ENCODE results near the gene GPR15LG. TPM values are rescaled to one million over a fixed set of nuclear protein-coding genes. Genes with fewer than 3 reads are reported as not detected.
"Not testable (repeated sequence)": the region's sequence is repeated elsewhere in the genome, so short reads cannot be mapped to it uniquely, and the experiment has no call there.

GPR15LG gene
- total and polyA plus RNA-seq, 4 donors, result not detected

DNA sequence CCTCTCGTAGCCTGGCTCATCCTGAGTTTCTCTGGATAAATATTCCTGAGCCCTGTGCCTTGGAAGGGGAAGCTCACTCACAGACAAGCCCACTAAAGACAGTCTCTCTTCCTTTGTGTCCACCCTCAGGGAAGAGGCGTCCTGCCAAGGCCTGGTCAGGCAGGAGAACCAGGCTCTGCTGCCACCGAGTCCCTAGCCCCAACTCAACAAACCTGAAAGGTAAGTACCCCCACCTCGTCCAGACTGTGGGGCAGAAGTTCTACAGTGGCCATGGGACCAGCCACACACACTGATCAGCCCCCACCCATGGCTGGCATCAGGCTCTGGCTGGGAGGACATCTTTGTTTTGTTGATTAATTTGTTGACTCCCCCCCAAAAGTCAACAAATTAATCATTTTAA is 2.8 kb downstream of the GPR15LG start:
- Histone ChIP-seq H3K27me3 (ENCODE audit: control insufficient read depth, insufficient read depth, low read length) (no peaks in the 10 kb centered on the region), H3K27ac (ENCODE audit: low read depth, low read length) (no peak overlapping the region), H3K36me3 (ENCODE audit: control insufficient read depth, insufficient read depth, low read length) (no peaks in the 10 kb centered on the region), H3K4me3 (ENCODE audit: low read depth, low read length) (no peak overlapping the region), H3K4me1 (ENCODE audit: control insufficient read depth, insufficient read depth, low read length) (peaks cover 24% of the 10 kb centered on the region), H3K9me3 (ENCODE audit: control insufficient read depth, insufficient read depth, low read length) (no peaks in the 10 kb centered on the region)
- WGBS (ENCODE audit: insufficient coverage), result 87% methylated on average over 3 of the region's 4 CpGs
- no peak for DNase-seq (ENCODE audit: low read depth in 4 of 6, low spot score in 6 of 6)

DNA sequence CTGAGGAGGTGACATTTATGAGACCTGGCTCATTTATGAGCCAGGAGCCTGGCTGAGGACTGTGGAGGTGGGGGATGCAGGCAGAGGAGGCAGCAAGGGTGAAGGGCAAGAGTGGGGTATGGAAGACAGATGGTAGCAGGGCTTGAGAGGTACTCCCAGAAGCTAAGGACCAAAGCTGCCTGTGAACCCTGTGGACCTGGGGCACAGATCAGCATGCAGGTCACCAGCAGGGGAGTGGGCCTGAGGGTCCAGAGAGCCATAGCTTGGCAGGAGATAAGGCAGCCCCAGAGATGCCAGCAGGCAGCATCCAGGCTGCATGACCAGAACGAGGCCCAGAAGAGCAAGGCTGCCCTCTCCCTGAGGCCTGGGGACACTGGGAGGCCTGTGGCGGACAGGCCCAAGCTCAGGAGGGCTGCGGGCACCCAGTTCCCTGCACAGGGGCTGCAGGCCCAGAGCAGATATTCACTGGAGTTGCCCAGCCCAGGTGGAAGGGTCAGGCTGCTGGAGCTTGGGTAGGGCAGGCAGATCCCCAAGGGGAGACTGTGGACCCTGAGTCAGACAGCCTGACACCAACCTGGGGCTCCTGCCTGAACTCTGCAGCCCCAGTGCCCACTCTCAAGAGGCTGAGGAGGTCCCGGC is 3.4 kb downstream of the GPR15LG start:
- no peak for DNase-seq (ENCODE audit: low read depth in 4 of 6, low spot score in 6 of 6)
- H3K27ac ChIP-seq (ENCODE audit: low read depth, low read length), result no peak overlapping the region
- no peaks in the 10 kb centered on the region for H3K27me3 ChIP-seq (ENCODE audit: control insufficient read depth, insufficient read depth, low read length)
- H3K36me3 ChIP-seq (ENCODE audit: control insufficient read depth, insufficient read depth, low read length), result no peaks in the 10 kb centered on the region
- no peaks in the 10 kb centered on the region for H3K9me3 ChIP-seq (ENCODE audit: control insufficient read depth, insufficient read depth, low read length)
- no peak overlapping the region for H3K4me3 ChIP-seq (ENCODE audit: low read depth, low read length)
- H3K4me1 ChIP-seq (ENCODE audit: control insufficient read depth, insufficient read depth, low read length), result peaks cover 21% of the 10 kb centered on the region
- WGBS (ENCODE audit: insufficient coverage), result 94% methylated on average over 3 of the region's 4 CpGs

- no peak overlapping the region for H3K4me3 ChIP-seq (ENCODE audit: low read depth, low read length)
- DNase-seq (ENCODE audit: low read depth in 4 of 6, low spot score in 6 of 6), result peak in 1 of 6 donors; percentile 29
- H3K4me1 ChIP-seq (ENCODE audit: control insufficient read depth, insufficient read depth, low read length), result peaks cover 21% of the 10 kb centered on the region
- H3K9me3 ChIP-seq (ENCODE audit: control insufficient read depth, insufficient read depth, low read length), result no peaks in the 10 kb centered on the region
- H3K36me3 ChIP-seq (ENCODE audit: control insufficient read depth, insufficient read depth, low read length), result no peaks in the 10 kb centered on the region
- 83% methylated on average over 4 of the region's 8 CpGs for WGBS (ENCODE audit: insufficient coverage)
- no peak overlapping the region for H3K27ac ChIP-seq (ENCODE audit: low read depth, low read length)
- H3K27me3 ChIP-seq (ENCODE audit: control insufficient read depth, insufficient read depth, low read length), result no peaks in the 10 kb centered on the region
These were observed 4.0 kb downstream of the GPR15LG start for GRCh38 chr10:84177541-84178141.

DNA sequence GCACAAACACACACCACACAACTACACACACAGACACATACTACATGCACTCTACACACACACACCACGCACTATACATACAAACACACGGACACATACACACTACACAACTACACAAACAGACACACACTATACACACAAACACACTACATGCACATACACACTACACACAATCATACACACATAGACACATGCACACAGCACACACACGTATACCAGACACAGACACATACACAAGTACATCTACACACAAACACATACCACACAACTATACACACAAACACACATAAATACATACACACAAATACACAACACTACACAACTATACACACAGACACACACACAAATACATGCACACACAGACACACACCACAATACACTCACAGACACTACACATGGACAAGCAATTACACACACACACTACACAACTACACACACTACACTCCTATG is 4.6 kb downstream of the GPR15LG start:
- no peak overlapping the region for H3K4me3 ChIP-seq (ENCODE audit: low read depth, low read length)
- peaks cover 21% of the 10 kb centered on the region for H3K4me1 ChIP-seq (ENCODE audit: control insufficient read depth, insufficient read depth, low read length)
- no peaks in the 10 kb centered on the region for H3K9me3 ChIP-seq (ENCODE audit: control insufficient read depth, insufficient read depth, low read length)
- 94% methylated on average over 3 of the region's 3 CpGs for WGBS (ENCODE audit: insufficient coverage)
- no peaks in the 10 kb centered on the region for H3K36me3 ChIP-seq (ENCODE audit: control insufficient read depth, insufficient read depth, low read length)
- H3K27ac ChIP-seq (ENCODE audit: low read depth, low read length), result no peak overlapping the region
- H3K27me3 ChIP-seq (ENCODE audit: control insufficient read depth, insufficient read depth, low read length), result no peaks in the 10 kb centered on the region
- no peak for DNase-seq (ENCODE audit: low read depth in 4 of 6, low spot score in 6 of 6)

DNA sequence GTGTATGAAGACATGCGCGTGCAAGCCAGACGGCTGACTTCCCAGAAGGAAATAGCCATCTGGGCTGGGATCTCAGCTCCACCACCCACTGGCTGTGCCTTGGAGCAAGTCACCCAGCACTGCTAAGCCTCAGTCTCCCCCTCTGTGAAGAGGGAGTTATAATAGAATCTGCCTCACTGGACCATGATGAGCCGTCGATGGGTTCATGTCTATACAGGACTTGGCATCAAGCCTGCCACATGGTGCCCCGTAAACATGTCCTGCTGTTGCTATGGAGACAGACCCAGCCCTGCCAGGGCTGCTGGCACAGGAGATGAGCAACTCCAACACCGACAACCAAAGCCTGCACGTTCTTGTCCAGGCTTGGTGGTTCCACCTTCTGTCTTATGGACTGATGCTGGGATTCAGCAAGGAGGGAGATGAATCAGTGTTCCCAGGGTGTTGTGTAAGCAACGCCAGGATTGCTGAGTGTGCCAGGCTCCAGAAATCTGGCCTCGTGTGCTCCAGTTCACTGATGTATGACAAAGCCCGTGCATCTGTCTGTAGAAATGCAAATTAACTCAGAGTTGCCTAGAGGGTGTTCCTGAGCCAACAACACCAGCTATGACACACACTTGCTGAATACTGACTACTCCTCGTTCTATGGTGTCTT is 5.6 kb downstream of the GPR15LG start:
- peak; percentile 29 to 91 (median 52) for DNase-seq (ENCODE audit: low read depth in 4 of 6, low spot score in 6 of 6)
- Histone ChIP-seq H3K4me1 (ENCODE audit: control insufficient read depth, insufficient read depth, low read length) (peaks cover 21% of the 10 kb centered on the region), H3K9me3 (ENCODE audit: control insufficient read depth, insufficient read depth, low read length) (no peaks in the 10 kb centered on the region), H3K4me3 (ENCODE audit: low read depth, low read length) (no peak overlapping the region), H3K27ac (ENCODE audit: low read depth, low read length) (no peak overlapping the region), H3K27me3 (ENCODE audit: control insufficient read depth, insufficient read depth, low read length) (no peaks in the 10 kb centered on the region), H3K36me3 (ENCODE audit: control insufficient read depth, insufficient read depth, low read length) (no peaks in the 10 kb centered on the region)
- WGBS (ENCODE audit: insufficient coverage), result 16% methylated on average over 10 of the region's 12 CpGs

GRCh38 chr10:84180386-84180785 is 6.8 kb downstream of the GPR15LG start:
- H3K9me3 ChIP-seq (ENCODE audit: control insufficient read depth, insufficient read depth, low read length); H3K27ac ChIP-seq (ENCODE audit: low read depth, low read length); H3K4me3 ChIP-seq (ENCODE audit: low read depth, low read length); DNase-seq (ENCODE audit: low read depth in 4 of 6, low spot score in 6 of 6); H3K27me3 ChIP-seq (ENCODE audit: control insufficient read depth, insufficient read depth, low read length); H3K36me3 ChIP-seq (ENCODE audit: control insufficient read depth, insufficient read depth, low read length): not testable (repeated sequence)
- H3K4me1 ChIP-seq (ENCODE audit: control insufficient read depth, insufficient read depth, low read length), result peaks cover 21% of the 10 kb centered on the region
- WGBS (ENCODE audit: insufficient coverage), result 89% methylated on average over 13 of the region's 22 CpGs

DNA sequence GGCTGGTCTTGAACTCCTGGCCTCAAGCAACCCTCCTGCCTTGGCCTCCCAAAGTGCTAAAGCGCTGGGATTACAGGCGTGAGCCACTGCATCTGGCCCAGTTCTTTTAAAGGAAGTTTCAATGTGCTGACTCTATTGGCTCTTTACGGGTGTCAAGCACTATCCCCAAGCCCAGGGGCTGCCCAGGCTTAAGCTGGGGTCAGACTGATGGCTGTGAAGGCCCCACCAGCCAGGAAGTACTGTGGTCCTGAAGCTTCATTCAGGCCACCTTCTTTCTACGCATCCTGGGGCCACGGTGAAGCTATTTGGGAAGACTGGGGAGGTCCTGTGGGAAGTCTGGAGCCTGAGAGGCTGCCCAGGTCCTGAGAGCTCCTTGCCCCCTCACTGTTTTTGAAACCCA is 8.0 kb downstream of the GPR15LG start:
- WGBS (ENCODE audit: insufficient coverage), result 92% methylated on average over 4 of the region's 5 CpGs
- no peaks in the 10 kb centered on the region for H3K27me3 ChIP-seq (ENCODE audit: control insufficient read depth, insufficient read depth, low read length)
- DNase-seq (ENCODE audit: low read depth in 4 of 6, low spot score in 6 of 6), result no peak
- H3K9me3 ChIP-seq (ENCODE audit: control insufficient read depth, insufficient read depth, low read length), result no peaks in the 10 kb centered on the region
- peaks cover 17% of the 10 kb centered on the region for H3K4me1 ChIP-seq (ENCODE audit: control insufficient read depth, insufficient read depth, low read length)
- no peak overlapping the region for H3K4me3 ChIP-seq (ENCODE audit: low read depth, low read length)
- H3K36me3 ChIP-seq (ENCODE audit: control insufficient read depth, insufficient read depth, low read length), result no peaks in the 10 kb centered on the region
- no peak overlapping the region for H3K27ac ChIP-seq (ENCODE audit: low read depth, low read length)

- Histone ChIP-seq H3K4me3 (ENCODE audit: low read depth, low read length) (no peak overlapping the region), H3K9me3 (ENCODE audit: control insufficient read depth, insufficient read depth, low read length) (no peaks in the 10 kb centered on the region), H3K27me3 (ENCODE audit: control insufficient read depth, insufficient read depth, low read length) (no peaks in the 10 kb centered on the region), H3K27ac (ENCODE audit: low read depth, low read length) (no peak overlapping the region), H3K4me1 (ENCODE audit: control insufficient read depth, insufficient read depth, low read length) (no peaks in the 10 kb centered on the region), H3K36me3 (ENCODE audit: control insufficient read depth, insufficient read depth, low read length) (no peaks in the 10 kb centered on the region)
- 80% methylated on average over 4 of the region's 4 CpGs for WGBS (ENCODE audit: insufficient coverage)
- no peak for DNase-seq (ENCODE audit: low read depth in 4 of 6, low spot score in 6 of 6)
These were observed 10.9 kb downstream of the GPR15LG start for GRCh38 chr10:84184517-84184916.

DNA sequence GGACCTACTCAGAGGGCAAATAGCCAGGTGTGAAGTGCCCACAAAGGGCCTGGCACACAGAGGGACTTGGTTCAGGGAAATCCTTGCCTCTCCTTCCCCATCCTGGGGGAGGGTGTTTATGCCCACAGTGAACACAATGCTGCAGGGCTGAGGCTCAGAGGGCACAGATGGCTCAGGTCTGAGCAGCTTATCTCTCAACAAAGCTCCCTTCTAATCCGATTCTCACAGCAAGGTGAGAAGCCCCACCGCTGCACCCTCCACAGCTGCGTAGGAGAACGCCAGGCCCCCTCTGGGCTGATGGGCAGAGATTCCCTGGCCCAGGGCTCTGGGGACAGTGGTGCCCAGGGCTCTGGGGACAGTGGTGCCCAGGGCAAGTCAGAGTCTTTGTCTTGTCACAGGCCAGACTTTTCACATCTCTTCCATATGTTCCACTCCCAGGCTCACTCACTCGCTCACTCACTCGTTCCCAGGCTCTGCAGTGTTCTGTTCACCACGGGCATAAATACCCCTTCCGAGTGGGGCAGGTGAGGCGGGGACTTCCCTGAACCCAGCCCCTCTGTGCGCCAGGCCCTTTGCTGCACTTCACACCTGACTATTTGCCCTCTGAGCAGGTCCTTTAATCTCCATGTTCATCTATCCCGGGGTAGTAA is 12.1 kb downstream of the GPR15LG start:
- H3K9me3 ChIP-seq (ENCODE audit: control insufficient read depth, insufficient read depth, low read length), result no peaks in the 10 kb centered on the region
- DNase-seq (ENCODE audit: low read depth in 4 of 6, low spot score in 6 of 6), result no peak
- no peaks in the 10 kb centered on the region for H3K4me1 ChIP-seq (ENCODE audit: control insufficient read depth, insufficient read depth, low read length)
- no peaks in the 10 kb centered on the region for H3K36me3 ChIP-seq (ENCODE audit: control insufficient read depth, insufficient read depth, low read length)
- WGBS (ENCODE audit: insufficient coverage), result 79% methylated on average over 10 of the region's 11 CpGs
- no peaks in the 10 kb centered on the region for H3K27me3 ChIP-seq (ENCODE audit: control insufficient read depth, insufficient read depth, low read length)
- no peak overlapping the region for H3K27ac ChIP-seq (ENCODE audit: low read depth, low read length)
- H3K4me3 ChIP-seq (ENCODE audit: low read depth, low read length), result no peak overlapping the region
